H9 (cell line): ENCODE data around the gene RAB9A. TPM values are rescaled to one million over a fixed set of nuclear protein-coding genes. Genes with fewer than 3 reads are reported as not detected.

Experiments used
- DNase-seq: peaks from one replicate; pipeline ENCODE4 v3.0.0-alpha.2; 2017
- H2AFZ ChIP-seq: one replicate; pipeline ENCODE4 v1.6.1; 2013; ENCODE audit warnings: mild to moderate bottlenecking, low read length, control low read depth, moderate library complexity
- H2AK5ac ChIP-seq: 2 replicates; pipeline ENCODE4 v1.6.1; 2013; ENCODE audit warnings: low read length, control low read depth, mixed read lengths; ENCODE audit not compliant: insufficient read length
- H2BK120ac ChIP-seq: one replicate; pipeline ENCODE4 v1.6.1; 2013; ENCODE audit warnings: low read depth, mild to moderate bottlenecking, low read length, control low read depth, inconsistent platforms; ENCODE audit not compliant: poor library complexity, severe bottlenecking
- H2BK12ac ChIP-seq: 2 replicates; pipeline ENCODE4 v1.6.1; 2013; ENCODE audit warnings: low read length, control low read depth, mixed read lengths, low read depth; ENCODE audit not compliant: insufficient read length
- H2BK15ac ChIP-seq: 2 replicates; pipeline ENCODE4 v1.6.1; 2013; ENCODE audit warnings: low read depth, low read length, control low read depth
- H2BK20ac ChIP-seq: one replicate; pipeline ENCODE4 v1.6.1; 2013; ENCODE audit warnings: low read depth, mild to moderate bottlenecking, low read length, control low read depth, inconsistent platforms; ENCODE audit not compliant: poor library complexity, severe bottlenecking
- H2BK5ac ChIP-seq: 2 replicates; pipeline ENCODE4 v1.6.1; 2013; ENCODE audit warnings: low read length, control low read depth, mixed read lengths; ENCODE audit not compliant: insufficient read length
- H3K14ac ChIP-seq: 2 replicates; pipeline ENCODE4 v1.6.1; 2013; ENCODE audit warnings: low read length, control low read depth; ENCODE audit not compliant: insufficient read depth
- H3K18ac ChIP-seq: 2 replicates; pipeline ENCODE4 v1.6.1; 2013; ENCODE audit warnings: low read depth, mild to moderate bottlenecking, mixed read lengths, low read length, control low read depth; ENCODE audit not compliant: insufficient read length
- H3K23ac ChIP-seq: 2 replicates; pipeline ENCODE4 v1.6.1; 2013; ENCODE audit warnings: low read length, control low read depth, mixed read lengths, low read depth; ENCODE audit not compliant: insufficient read length
- H3K23me2 ChIP-seq: 2 replicates; pipeline ENCODE4 v1.6.1; 2013; ENCODE audit warnings: low read depth, mild to moderate bottlenecking, mixed read lengths, low read length, control low read depth; ENCODE audit not compliant: insufficient read length, poor library complexity, severe bottlenecking
- H3K27ac ChIP-seq: 2 replicates; pipeline ENCODE4 v1.5.1; 2013; ENCODE audit warnings: low read length, control low read depth, mixed read lengths, low read depth; ENCODE audit not compliant: insufficient read length
- H3K27me3 ChIP-seq: 2 replicates; pipeline ENCODE4 v1.6.1; 2013; ENCODE audit warnings: low read length, control low read depth, inconsistent platforms; ENCODE audit not compliant: insufficient read depth
- H3K4ac ChIP-seq: 2 replicates; pipeline ENCODE4 v1.6.1; 2013; ENCODE audit warnings: low read depth, mild to moderate bottlenecking, control low read depth, inconsistent platforms, low read length, moderate library complexity
- H3K4me1 ChIP-seq: 2 replicates; pipeline ENCODE4 v1.6.1; 2013; ENCODE audit warnings: low read length, control low read depth, inconsistent platforms; ENCODE audit not compliant: insufficient read depth
- H3K4me2 ChIP-seq: 2 replicates; pipeline ENCODE4 v1.6.1; 2013; ENCODE audit warnings: low read length, control low read depth, mixed read lengths; ENCODE audit not compliant: insufficient read length, insufficient read depth
- H3K56ac ChIP-seq: 2 replicates; pipeline ENCODE4 v1.6.1; 2013; ENCODE audit warnings: low read depth, mild to moderate bottlenecking, mixed read lengths, low read length, control low read depth; ENCODE audit not compliant: insufficient read length
- H3K79me1 ChIP-seq: 2 replicates; pipeline ENCODE4 v1.6.1; 2013; ENCODE audit warnings: low read depth, mild to moderate bottlenecking, moderate library complexity, low read length, control low read depth, inconsistent platforms; ENCODE audit not compliant: insufficient read depth, poor library complexity, severe bottlenecking
- H3K79me2 ChIP-seq: 2 replicates; pipeline ENCODE4 v1.6.1; 2013; ENCODE audit warnings: low read length, control low read depth, inconsistent platforms; ENCODE audit not compliant: insufficient read depth
- H3K9ac ChIP-seq: 2 replicates; pipeline ENCODE4 v1.6.1; 2013; ENCODE audit warnings: low read length, control low read depth, mixed read lengths; ENCODE audit not compliant: insufficient read length; ENCODE audit errors: extremely low read depth
- H3K9me3 ChIP-seq: one replicate; pipeline ENCODE4 v1.6.1; 2013; ENCODE audit warnings: low read depth, low read length, inconsistent platforms; ENCODE audit not compliant: control insufficient read depth
- H3T11ph ChIP-seq: one replicate; pipeline ENCODE4 v1.6.1; 2013; ENCODE audit warnings: mild to moderate bottlenecking, low read length, control low read depth, inconsistent platforms
- H4K20me1 ChIP-seq: one replicate; pipeline ENCODE4 v1.6.1; 2013; ENCODE audit not compliant: control insufficient read depth, insufficient read length, insufficient read depth
- H4K5ac ChIP-seq: 2 replicates; pipeline ENCODE4 v1.6.1; 2013; ENCODE audit warnings: low read depth, mild to moderate bottlenecking, mixed read lengths, low read length, control low read depth; ENCODE audit not compliant: insufficient read length
- H4K8ac ChIP-seq: replicated peaks from 2 replicates; pipeline ENCODE4 v1.6.1; 2013; ENCODE audit warnings: low read length, control low read depth, mixed read lengths, low read depth; ENCODE audit not compliant: insufficient read length
- H4K91ac ChIP-seq: 2 replicates; pipeline ENCODE4 v1.6.1; 2013; ENCODE audit warnings: low read depth, mild to moderate bottlenecking, moderate library complexity, mixed read lengths, low read length, control low read depth; ENCODE audit not compliant: insufficient read length
- H3K27ac Mint-ChIP-seq, 3 experiments: 2 replicates in 2 of 3; 3 replicates in 1 of 3; pipeline ENCODE4 v1.8.0; 2020 to 2021; ENCODE audit warnings: mixed read lengths in 3 of 3, mild to moderate bottlenecking in 1 of 3, moderate library complexity in 1 of 3
- H3K27me3 Mint-ChIP-seq: 2 replicates; pipeline ENCODE4 v1.8.0; 2021; ENCODE audit warnings: low read depth, mild to moderate bottlenecking, moderate library complexity, mixed read lengths
- H3K36me3 Mint-ChIP-seq, 3 experiments: 2 replicates in 2 of 3; 3 replicates in 1 of 3; pipeline ENCODE4 v1.8.0; 2020 to 2021; ENCODE audit warnings: low read depth in 3 of 3, mixed read lengths in 3 of 3; ENCODE audit not compliant: insufficient read depth in 1 of 3
- H3K4me1 Mint-ChIP-seq, 2 experiments: 2 replicates each; pipeline ENCODE4 v1.8.0; 2020; ENCODE audit warnings: mixed read lengths in 2 of 2
- H3K4me3 Mint-ChIP-seq, 2 experiments: 2 replicates in 1 of 2; 3 replicates in 1 of 2; pipeline ENCODE4 v1.8.0; 2020 to 2021; ENCODE audit warnings: mild to moderate bottlenecking in 2 of 2, mixed read lengths in 2 of 2, moderate library complexity in 1 of 2
- H3K9me3 Mint-ChIP-seq, 2 experiments: 2 replicates in 1 of 2; 3 replicates in 1 of 2; pipeline ENCODE4 v1.8.0; 2020; ENCODE audit warnings: mild to moderate bottlenecking in 2 of 2, mixed read lengths in 2 of 2, moderate library complexity in 1 of 2
- CTCF ChIP-seq: fragments of 200-600 bp; sonication (generic); conservative IDR thresholded peaks from 3 replicates; pipeline ENCODE4 v1.8.0; 2021; ENCODE audit warnings: antibody characterized with exemption, mild to moderate bottlenecking
- WGBS: extraction: QIAGEN DNeasy Blood & Tissue Kit; methylation state at CpG from one replicate; pipeline ENCODE4 v1.1.7; 2013; ENCODE audit warnings: missing lambda C conversion rate, low lambda C conversion rate, mixed read lengths; ENCODE audit not compliant: insufficient read length; ENCODE audit errors: extremely low coverage; 5-methylcytosine and 5-hydroxymethylcytosine counted together
- total RNA-seq: library from RNA; stranded (reverse); gene quantifications from 2 replicates; pipeline ENCODE4 v1.2.1, GENCODE V29; 2021

Gene RAB9A
- total RNA-seq, 1 experiment from 2014 or later = 21.3 TPM

DNA sequence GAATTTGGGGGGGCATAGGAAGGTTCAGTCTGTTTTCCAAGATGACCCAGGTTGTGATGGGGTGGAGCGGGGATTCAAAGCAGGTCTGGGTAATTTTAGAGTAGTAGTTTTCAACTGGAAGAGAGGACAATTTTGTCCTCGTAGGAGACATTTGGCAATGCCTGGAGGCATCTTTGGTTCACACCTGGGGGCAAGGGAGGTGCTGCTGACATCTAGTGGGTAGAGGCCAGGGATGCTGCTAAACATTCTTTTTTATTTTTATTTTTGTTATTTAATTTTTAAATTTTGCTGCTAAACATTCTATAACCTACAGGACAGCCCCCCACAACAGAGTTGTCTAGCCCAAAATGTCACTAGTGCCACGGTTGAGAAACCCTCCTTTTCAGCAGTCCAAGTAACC, 1.9 kb downstream of the RAB9A start:
- Histone ChIP-seq H3K79me2 (peaks cover 39% of the 10 kb centered on the region; the same call in 1 of the 2 replicates), H2BK12ac (no peak overlapping the region), H2BK5ac (no peak overlapping the region), H4K20me1 (no peaks in the 10 kb centered on the region), H3K56ac (no peak overlapping the region), H3K4me2 (peak overlapping the region; percentile 74), H4K5ac (no peak overlapping the region), H4K91ac (no peak overlapping the region), H2BK20ac (no peak overlapping the region), H4K8ac (no peak overlapping the region), H2BK120ac (no peak overlapping the region), H2BK15ac (no peak overlapping the region), H3K23me2 (peaks cover 6% of the 10 kb centered on the region), H2AK5ac (no peak overlapping the region), H3K79me1 (no peaks in the 10 kb centered on the region), H3K9me3 (no peaks in the 10 kb centered on the region), H3K27ac (no peak overlapping the region), H3K4me1 (peaks cover 12% of the 10 kb centered on the region; the same call in 1 of the 2 replicates), H3K9ac (no peak overlapping the region), H3K27me3 (no peaks in the 10 kb centered on the region; the same call in 1 of the 2 replicates), H3K23ac (no peak overlapping the region), H3T11ph (no peak overlapping the region), H2AFZ (no peak overlapping the region), H3K18ac (no peak overlapping the region), H3K14ac (no peak overlapping the region), H3K4ac (no peak overlapping the region)
- Mint-ChIP-seq H3K4me1 (peaks cover 26 to 32% of the 10 kb centered on the region in 2 experiments), H3K27me3 (peaks cover 11% of the 10 kb centered on the region), H3K27ac (0 out of 7 replicates have a peak overlapping the region, but pooled peaks of 1 of the 3 experiments have one; percentile 23), H3K9me3 (peaks cover 18 to 42% of the 10 kb centered on the region in 2 experiments), H3K4me3 (peak overlapping the region; percentile 86 to 89; a peak in 4 of 5 replicates), H3K36me3 (peaks cover 0 to 4% (median 0%) of the 10 kb centered on the region in 3 experiments; a peak in 2 of 7 replicates)
- DNase-seq = no peak
- no CpG with 5 or more reads among the region's 3 CpGs for WGBS
- peak; percentile 46; the same call in 2 of the 3 replicates for TF ChIP-seq CTCF
